Activated T-cell treated with anti-CD3 and anti-CD28 coated beads, Interleukin-2, amount 50 U/mL, for 4 hours (primary cell): ENCODE measurements around the gene ZNF844. TPM values are rescaled to one million over a fixed set of nuclear protein-coding genes. Genes with fewer than 3 reads are reported as not detected.

Experiments
- ATAC-seq, 2 donors: fragments of 200-7000 bp; cut with Tn5 transposase; one replicate each; pipeline ENCODE4 v1.10.0; 2021
- DNase-seq: peaks from one replicate; pipeline ENCODE4 v3.0.0-alpha.2; 2020
- H3K27me3 Mint-ChIP-seq: one replicate; pipeline ENCODE4 v1.8.0; 2021; ENCODE audit warnings: low read depth, mixed read lengths
- H3K36me3 Mint-ChIP-seq: one replicate; pipeline ENCODE4 v1.8.0; 2022; ENCODE audit warnings: mixed read lengths; ENCODE audit not compliant: insufficient read depth
- H3K4me1 Mint-ChIP-seq: one replicate; pipeline ENCODE4 v1.8.0; 2021; ENCODE audit warnings: low read depth, mixed read lengths
- H3K4me3 Mint-ChIP-seq: one replicate; pipeline ENCODE4 v1.8.0; 2021; ENCODE audit warnings: mild to moderate bottlenecking, moderate library complexity, mixed read lengths
- H3K9me3 Mint-ChIP-seq: one replicate; pipeline ENCODE4 v1.8.0; 2021; ENCODE audit warnings: mixed read lengths
- total RNA-seq, 3 donors: library from RNA; stranded (reverse); gene quantifications; one replicate each; pipeline ENCODE4 v1.2.1, GENCODE V29; 2021

The ZNF844 gene
- total RNA-seq = 1 to 10 TPM; 1.9 to 3.1 (median 2.8) TPM

GRCh38 chr19:12064590-12065538 is at the start of gene ZNF844:
ZNF844 (plus strand) TSS chr19:12064731; CDS start chr19:12064874, 143 bp downstream.
- ATAC-seq = peak; percentile 90 to 91
- Mint-ChIP-seq H3K27me3 (no peaks in the 10 kb centered on the region), H3K4me1 (peaks cover 6% of the 10 kb centered on the region), H3K9me3 (peaks cover 3% of the 10 kb centered on the region), H3K4me3 (peak within 1 kb of the TSS; percentile 85), H3K36me3 (peaks cover 7% of the 10 kb centered on the region)
- peak; percentile 54 for DNase-seq

- H3K27me3 Mint-ChIP-seq = no peaks in the 10 kb centered on the region
- H3K9me3 Mint-ChIP-seq = peaks cover 38% of the 10 kb centered on the region
- H3K36me3 Mint-ChIP-seq = peaks cover 56% of the 10 kb centered on the region
- no peak overlapping the region for H3K4me3 Mint-ChIP-seq
- DNase-seq (no peak), ATAC-seq (no peak)
- no peaks in the 10 kb centered on the region for H3K4me1 Mint-ChIP-seq
These were observed 49.3 kb upstream of the ZNF844 start for GRCh38 chr19:12015015-12015752.

DNA sequence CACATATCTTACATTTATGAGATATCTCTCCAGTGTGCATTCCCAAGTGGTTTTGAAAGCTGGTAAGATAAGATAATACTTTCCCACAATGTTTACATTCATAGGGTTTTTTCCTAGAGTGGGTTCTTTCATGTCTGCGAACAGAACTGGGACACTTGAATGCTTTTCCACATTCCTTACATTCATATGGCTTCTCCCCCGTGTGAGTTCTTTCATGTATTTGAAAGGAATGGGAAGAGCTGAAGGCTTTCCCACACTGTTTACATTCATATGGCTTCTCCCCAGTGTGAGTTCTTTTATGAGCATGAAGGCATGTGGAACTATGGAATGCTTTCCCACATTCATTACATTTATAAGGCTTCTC is 48.8 kb upstream of the ZNF844 start:
- ATAC-seq = no peak
- peaks cover 38% of the 10 kb centered on the region for H3K9me3 Mint-ChIP-seq
- DNase-seq = no peak
- peaks cover 53% of the 10 kb centered on the region for H3K36me3 Mint-ChIP-seq
- H3K27me3 Mint-ChIP-seq = no peaks in the 10 kb centered on the region
- no peaks in the 10 kb centered on the region for H3K4me1 Mint-ChIP-seq
- no peak overlapping the region for H3K4me3 Mint-ChIP-seq

DNA sequence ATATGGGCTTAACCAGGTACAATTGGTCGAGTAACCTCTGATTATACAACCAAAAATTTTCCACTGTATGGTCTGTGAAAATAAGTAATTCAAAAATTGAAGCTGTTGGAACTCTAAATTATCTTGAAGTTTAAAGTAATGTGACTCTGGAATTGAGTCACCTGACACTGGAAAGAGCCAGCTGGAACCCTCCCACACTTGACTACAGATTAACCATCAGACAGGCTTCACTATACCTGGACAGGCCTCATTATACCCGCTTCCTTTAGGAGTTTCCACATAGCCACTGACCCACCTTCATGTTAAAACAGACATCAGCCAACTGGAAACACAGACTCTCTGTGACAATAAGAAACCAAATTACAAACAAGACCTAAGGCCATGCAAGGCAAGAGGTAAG is 30.3 kb upstream of the ZNF844 start:
- Mint-ChIP-seq H3K36me3 (no peaks in the 10 kb centered on the region), H3K27me3 (peaks cover 6% of the 10 kb centered on the region), H3K4me1 (peaks cover 10% of the 10 kb centered on the region), H3K4me3 (peak overlapping the region; percentile 49), H3K9me3 (no peaks in the 10 kb centered on the region)
- no peak for ATAC-seq
- no peak for DNase-seq

GRCh38 chr19:12034620-12035019 is 29.9 kb upstream of the ZNF844 start:
- ATAC-seq = no peak
- H3K4me3 Mint-ChIP-seq = peak overlapping the region; percentile 49
- peaks cover 10% of the 10 kb centered on the region for H3K4me1 Mint-ChIP-seq
- H3K9me3 Mint-ChIP-seq = no peaks in the 10 kb centered on the region
- H3K36me3 Mint-ChIP-seq = no peaks in the 10 kb centered on the region
- H3K27me3 Mint-ChIP-seq = peaks cover 6% of the 10 kb centered on the region
- DNase-seq = no peak

DNA sequence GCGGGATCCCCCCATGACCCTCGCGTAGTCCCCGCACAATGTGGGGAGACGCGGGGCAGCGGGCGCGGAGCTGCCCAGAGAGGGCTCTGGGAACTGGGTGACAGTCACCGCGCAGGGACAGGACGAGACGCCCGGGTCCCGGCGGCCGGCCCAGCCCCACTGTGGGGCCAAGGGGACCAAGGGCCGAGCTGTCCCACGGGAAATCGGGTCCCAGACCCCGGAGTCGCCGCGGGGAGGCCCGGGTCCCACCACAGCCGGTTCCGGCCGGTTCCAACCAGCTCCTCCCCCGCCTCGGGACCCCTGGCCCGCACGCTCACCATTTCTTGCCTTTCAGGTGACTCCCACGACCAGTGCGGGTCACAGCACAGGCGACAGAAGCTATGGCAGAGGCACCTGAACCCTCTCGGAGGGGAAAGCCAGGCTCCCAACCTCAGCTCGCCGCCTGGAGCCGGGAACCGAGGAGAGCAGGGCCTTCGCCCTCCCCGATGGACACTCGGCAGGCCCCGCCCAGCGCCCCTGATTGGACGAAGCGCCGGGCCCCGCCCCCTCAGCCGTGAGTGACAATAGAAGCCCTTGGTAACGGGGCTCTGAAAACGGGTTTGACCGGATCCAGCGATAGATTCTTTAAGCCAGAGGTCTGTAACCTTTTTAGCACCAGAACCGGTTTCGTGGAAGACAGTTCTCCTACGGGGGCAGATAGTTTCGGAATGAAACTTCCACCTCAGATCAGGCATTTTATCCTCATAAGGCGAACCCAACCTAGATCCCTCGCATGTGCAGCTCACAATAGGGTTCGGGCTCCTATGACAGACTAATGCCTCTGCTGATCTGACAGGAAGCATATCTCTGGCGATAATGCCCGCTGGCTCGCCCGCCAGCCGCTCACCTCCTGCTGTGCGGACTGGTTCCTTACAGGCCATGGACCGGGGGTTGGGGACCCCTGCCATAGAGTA is 29.0 kb upstream of the ZNF844 start, which contains the start of gene ZNF433:
TSS of gene ZNF433 (minus strand) at position 460 of the 953 bp plus-strand sequence. CDS start at position 320, 140 bp downstream.
- Mint-ChIP-seq H3K36me3 (no peaks in the 10 kb centered on the region), H3K27me3 (peaks cover 6% of the 10 kb centered on the region), H3K9me3 (no peaks in the 10 kb centered on the region), H3K4me3 (peak within 1 kb of the TSS; percentile 85), H3K4me1 (peaks cover 10% of the 10 kb centered on the region)
- DNase-seq (peak; percentile 46), ATAC-seq (peak; percentile 93 to 96)

GRCh38 chr19:12042893-12043292 is 21.6 kb upstream of the ZNF844 start:
- Mint-ChIP-seq H3K36me3 (peaks cover 21% of the 10 kb centered on the region), H3K27me3 (no peaks in the 10 kb centered on the region), H3K4me1 (no peaks in the 10 kb centered on the region), H3K9me3 (peaks cover 28% of the 10 kb centered on the region), H3K4me3 (no peak overlapping the region)
- DNase-seq (no peak), ATAC-seq (no peak)

GRCh38 chr19:12043752-12044422 is 20.6 kb upstream of the ZNF844 start:
- no peaks in the 10 kb centered on the region for H3K4me1 Mint-ChIP-seq
- ATAC-seq (no peak), DNase-seq (no peak)
- H3K4me3 Mint-ChIP-seq = no peak overlapping the region
- H3K9me3 Mint-ChIP-seq = peaks cover 28% of the 10 kb centered on the region
- peaks cover 21% of the 10 kb centered on the region for H3K36me3 Mint-ChIP-seq
- no peaks in the 10 kb centered on the region for H3K27me3 Mint-ChIP-seq

DNA sequence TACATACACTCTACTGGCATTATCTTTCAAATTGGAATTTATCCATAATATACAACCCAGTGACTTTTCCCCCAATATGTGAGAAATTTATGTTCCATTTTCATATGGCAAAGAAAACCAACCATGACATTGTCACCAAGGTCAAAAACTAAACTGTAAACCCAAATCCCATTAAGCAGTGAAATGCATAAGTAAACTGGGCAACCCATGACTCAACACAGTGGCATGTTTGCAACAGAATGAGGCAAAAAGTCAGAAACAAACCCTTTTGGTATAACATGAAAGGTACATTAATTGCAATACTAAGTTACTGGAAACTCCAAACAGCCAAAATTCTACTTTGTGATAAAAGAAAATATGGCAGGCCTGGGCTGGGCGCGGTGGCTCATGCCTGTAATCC is 16.7 kb upstream of the ZNF844 start:
- Mint-ChIP-seq H3K36me3 (peaks cover 20% of the 10 kb centered on the region), H3K27me3 (peaks cover 4% of the 10 kb centered on the region), H3K9me3 (peaks cover 24% of the 10 kb centered on the region), H3K4me3 (no peak overlapping the region), H3K4me1 (peaks cover 9% of the 10 kb centered on the region)
- DNase-seq (no peak), ATAC-seq (no peak)

DNA sequence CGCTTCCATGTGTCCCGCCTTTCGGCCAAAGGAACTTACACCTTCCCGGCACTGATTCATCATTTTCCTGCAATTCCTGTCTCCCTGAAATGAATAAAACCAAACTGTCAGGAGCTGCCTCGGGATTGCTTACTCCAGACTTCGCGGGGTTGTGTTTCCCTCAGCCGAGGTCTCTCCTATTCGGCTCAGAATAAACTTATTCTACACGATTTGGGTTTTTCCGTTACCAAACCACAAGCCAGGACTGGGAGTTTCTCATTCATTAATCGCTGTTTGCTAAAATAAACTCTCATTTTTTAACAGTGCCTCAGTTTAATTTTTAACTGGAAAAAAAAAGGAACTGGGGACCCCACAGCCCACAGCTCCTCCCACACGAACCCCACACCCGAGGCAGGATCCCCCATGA is 12.4 kb upstream of the ZNF844 start:
- Mint-ChIP-seq H3K27me3 (peaks cover 8% of the 10 kb centered on the region), H3K4me1 (peaks cover 13% of the 10 kb centered on the region), H3K4me3 (peak overlapping the region; percentile 77), H3K36me3 (peaks cover 3% of the 10 kb centered on the region), H3K9me3 (peaks cover 4% of the 10 kb centered on the region)
- DNase-seq (no peak), ATAC-seq (peak; percentile 26 to 38)

GRCh38 chr19:12052497-12053169 is 11.9 kb upstream of the ZNF844 start, which contains the start of gene ZNF878:
ZNF878 (minus strand) TSS chr19:12052961; CDS start chr19:12052801, 160 bp downstream.
- Mint-ChIP-seq H3K36me3 (peaks cover 3% of the 10 kb centered on the region), H3K4me1 (peaks cover 13% of the 10 kb centered on the region), H3K27me3 (peaks cover 8% of the 10 kb centered on the region), H3K4me3 (peak within 1 kb of the TSS; percentile 84), H3K9me3 (peaks cover 4% of the 10 kb centered on the region)
- peak; percentile 80 to 91 for ATAC-seq
- peak; percentile 10 for DNase-seq

DNA sequence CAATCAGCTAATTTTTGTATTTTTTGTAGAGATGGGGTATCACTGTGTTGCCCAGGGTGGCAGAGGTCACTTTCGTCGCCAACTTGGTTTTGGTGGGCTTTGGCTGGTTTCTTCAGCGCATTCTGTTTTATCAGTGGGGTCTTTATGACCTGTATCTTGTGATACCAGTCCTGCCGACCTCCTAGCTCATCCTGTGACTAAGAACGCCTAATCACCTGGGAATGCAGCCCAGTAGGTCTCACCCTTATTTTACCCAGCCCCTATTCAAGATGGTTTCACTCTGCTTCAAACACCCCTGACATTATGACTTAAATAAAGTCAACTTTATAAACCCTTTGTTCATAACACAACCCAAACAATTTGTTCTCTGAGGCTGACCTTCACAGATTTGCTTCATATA is 8.7 kb upstream of the ZNF844 start:
- Mint-ChIP-seq H3K9me3 (peaks cover 4% of the 10 kb centered on the region), H3K4me1 (peaks cover 17% of the 10 kb centered on the region), H3K4me3 (no peak overlapping the region), H3K36me3 (peaks cover 3% of the 10 kb centered on the region), H3K27me3 (peaks cover 8% of the 10 kb centered on the region)
- no peak for ATAC-seq
- DNase-seq = no peak
